Upper lobe of left lung (tissue), 6 donors: ENCODE results near the gene ILDR1. TPM values are rescaled to one million over a fixed set of nuclear protein-coding genes. Genes with fewer than 3 reads are reported as not detected.
A peak's percentile ranks its signal among the peaks of the same experiment; 100 is the strongest.

Source experiments
- ATAC-seq, 2 donors: fragments of 200-7000 bp; cut with Tn5 transposase; one replicate each; pipeline ENCODE4 v1.9.1; 2022; ENCODE audit warnings: mild to moderate bottlenecking in 2 of 2, moderate library complexity in 2 of 2; ENCODE audit not compliant: low FRiP score in 2 of 2
- DNase-seq, 2 donors: peaks; one replicate each; pipeline ENCODE4 v3.0.0-alpha.2; 2019 to 2020
- H3K27ac ChIP-seq, 4 donors: fragments of 200-600 bp; sonication (generic); one replicate each; pipeline ENCODE4 v1.5.1; 2016 to 2019
- H3K27me3 ChIP-seq, 4 donors: fragments of 200-600 bp; sonication (generic); one replicate each; pipeline ENCODE4 v1.5.1; 2017 to 2019
- H3K36me3 ChIP-seq, 4 donors: fragments of 200-600 bp; sonication (generic); one replicate each; pipeline ENCODE4 v1.5.1; 2016 to 2019
- H3K4me1 ChIP-seq, 4 donors: fragments of 200-600 bp; sonication (generic); one replicate each; pipeline ENCODE4 v1.5.1; 2018 to 2019
- H3K4me3 ChIP-seq, 4 donors: fragments of 200-600 bp; sonication (generic); one replicate each; pipeline ENCODE4 v1.5.1; 2017 to 2019; ENCODE audit warnings: mild to moderate bottlenecking in 2 of 4, moderate library complexity in 1 of 4
- H3K9me3 ChIP-seq, 4 donors: fragments of 200-600 bp; sonication (generic); one replicate each; pipeline ENCODE4 v1.5.1; 2018 to 2019
- EP300 ChIP-seq, 4 donors: sonication (generic); formaldehyde crosslinking; IDR thresholded peaks; one replicate each; pipeline ENCODE4 v1.5.1; 2017; ENCODE audit warnings: antibody characterized with exemption in 4 of 4, control low read depth in 2 of 4
- POLR2A ChIP-seq, 4 donors: fragments of 450-650 bp; IDR thresholded peaks; one replicate each; pipeline ENCODE4 v1.5.1; 2016 to 2017; ENCODE audit warnings: antibody characterized with exemption in 4 of 4, mild to moderate bottlenecking in 2 of 4
- POLR2AphosphoS5 ChIP-seq, 2 donors: sonication (generic); formaldehyde crosslinking; IDR thresholded peaks; one replicate each; pipeline ENCODE4 v1.5.1; 2017; ENCODE audit warnings: antibody characterized with exemption in 2 of 2
- WGBS, 2 donors: methylation state at CpG; one replicate each; pipeline ENCODE4 v1.1.5; 2017 to 2018; 5-methylcytosine and 5-hydroxymethylcytosine counted together
- total RNA-seq, 6 donors: library from RNA; depleted of rRNA in 4 of 6; stranded (reverse); fragments of >200 nt in 4 of 6; gene quantifications; one replicate each; pipeline versions ENCODE4 v1.1.0 to v1.2.1, GENCODE V29; 2016 to 2021
- TF ChIP-seq, protein P1 (sequence below), 6 experiments: fragments of 450-650 bp in 4 of 6; fragments of 200-600 bp in 2 of 6; sonication (generic) in 2 of 6; IDR thresholded peaks; one replicate each; pipeline ENCODE4 v1.5.1; 2016 to 2019; ENCODE audit warnings: antibody characterized with exemption in 6 of 6
- donor health status: DM: no; HTN: no; CAD: no; lungs with moderate emphysema.
- donor health status: DM: no; HTN: yes; CAD: no; lungs with severe emphysema.

The ILDR1 gene
- total RNA-seq, 6 donors from 2014 or later = 1.0 to 7.8 (median 6.4) TPM

DNA sequence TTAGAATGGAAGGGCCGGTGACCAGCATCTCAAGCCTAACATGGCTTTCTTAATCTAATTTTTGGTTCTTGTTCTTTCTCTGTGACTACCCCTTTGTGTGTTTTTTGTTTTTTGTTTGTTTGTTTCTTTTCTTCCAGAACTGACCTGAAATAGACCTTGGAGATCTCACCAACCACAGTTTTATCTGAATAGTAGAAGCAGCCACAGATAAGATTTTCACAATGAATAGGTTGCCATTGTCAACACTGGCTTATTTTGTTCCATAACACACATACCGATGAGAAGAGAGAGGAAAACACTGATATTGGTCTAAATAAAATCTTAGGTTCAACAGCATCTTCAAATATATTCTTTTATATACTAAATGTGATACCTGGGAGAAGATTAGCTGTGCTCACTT lies 11.5 kb downstream of the ILDR1 start:
- Histone ChIP-seq H3K4me3 (no peak overlapping the region), H3K27me3 (no peaks in the 10 kb centered on the region), H3K9me3 (no peaks in the 10 kb centered on the region), H3K27ac (no peak overlapping the region), H3K4me1 (peaks cover 0 to 3% (median 0%) of the 10 kb centered on the region in 4 donors), H3K36me3 (no peaks in the 10 kb centered on the region)
- 80 to 88% methylated on average over 2 of the region's 2 CpGs for WGBS, 2 donors
- no peak for ATAC-seq
- no peak for DNase-seq
- TF ChIP-seq EP300 (IDR thresholded peaks at IDR 0.05) (no peak), POLR2A (IDR thresholded peaks at IDR 0.05) (no peak), POLR2AphosphoS5 (IDR thresholded peaks at IDR 0.05) (no peak)
- TF ChIP-seq, protein P1, sequence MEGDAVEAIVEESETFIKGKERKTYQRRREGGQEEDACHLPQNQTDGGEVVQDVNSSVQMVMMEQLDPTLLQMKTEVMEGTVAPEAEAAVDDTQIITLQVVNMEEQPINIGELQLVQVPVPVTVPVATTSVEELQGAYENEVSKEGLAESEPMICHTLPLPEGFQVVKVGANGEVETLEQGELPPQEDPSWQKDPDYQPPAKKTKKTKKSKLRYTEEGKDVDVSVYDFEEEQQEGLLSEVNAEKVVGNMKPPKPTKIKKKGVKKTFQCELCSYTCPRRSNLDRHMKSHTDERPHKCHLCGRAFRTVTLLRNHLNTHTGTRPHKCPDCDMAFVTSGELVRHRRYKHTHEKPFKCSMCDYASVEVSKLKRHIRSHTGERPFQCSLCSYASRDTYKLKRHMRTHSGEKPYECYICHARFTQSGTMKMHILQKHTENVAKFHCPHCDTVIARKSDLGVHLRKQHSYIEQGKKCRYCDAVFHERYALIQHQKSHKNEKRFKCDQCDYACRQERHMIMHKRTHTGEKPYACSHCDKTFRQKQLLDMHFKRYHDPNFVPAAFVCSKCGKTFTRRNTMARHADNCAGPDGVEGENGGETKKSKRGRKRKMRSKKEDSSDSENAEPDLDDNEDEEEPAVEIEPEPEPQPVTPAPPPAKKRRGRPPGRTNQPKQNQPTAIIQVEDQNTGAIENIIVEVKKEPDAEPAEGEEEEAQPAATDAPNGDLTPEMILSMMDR (IDR thresholded peaks at IDR 0.05) = no peak

DNA sequence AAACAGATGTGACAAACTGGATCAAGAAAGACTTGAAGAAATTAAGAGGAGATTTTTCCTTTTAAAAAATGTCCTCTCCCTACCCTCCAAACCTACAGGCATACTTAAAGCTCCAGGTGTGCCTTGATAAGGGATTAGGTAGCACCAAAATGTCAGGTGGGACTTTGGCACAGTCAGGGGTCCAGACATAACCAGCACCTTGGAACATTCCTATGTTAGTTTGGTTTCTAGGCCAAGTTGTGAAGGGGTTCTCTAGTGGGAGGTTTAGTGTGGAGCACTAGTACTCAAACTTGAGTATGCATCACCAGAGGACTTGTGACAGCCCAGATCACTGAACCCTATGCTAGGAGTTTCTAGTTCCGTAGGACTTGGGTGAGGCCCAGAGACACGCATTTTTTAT lies 13.9 kb downstream of the ILDR1 start:
- TF ChIP-seq POLR2A (IDR thresholded peaks at IDR 0.05) (no peak), POLR2AphosphoS5 (IDR thresholded peaks at IDR 0.05) (no peak), EP300 (IDR thresholded peaks at IDR 0.05) (no peak)
- TF ChIP-seq, protein P1 (IDR thresholded peaks at IDR 0.05) = no peak
- WGBS, 2 donors = 75 to 89% methylated on average over 2 of the region's 2 CpGs
- no peak overlapping the region for H3K4me3 ChIP-seq
- no peak overlapping the region for H3K27ac ChIP-seq
- H3K27me3 ChIP-seq = no peaks in the 10 kb centered on the region
- H3K9me3 ChIP-seq = no peaks in the 10 kb centered on the region
- no peaks in the 10 kb centered on the region for H3K36me3 ChIP-seq
- DNase-seq (no peak), ATAC-seq (no peak)
- H3K4me1 ChIP-seq = peaks cover 0 to 8% (median under 1%) of the 10 kb centered on the region in 4 donors

DNA sequence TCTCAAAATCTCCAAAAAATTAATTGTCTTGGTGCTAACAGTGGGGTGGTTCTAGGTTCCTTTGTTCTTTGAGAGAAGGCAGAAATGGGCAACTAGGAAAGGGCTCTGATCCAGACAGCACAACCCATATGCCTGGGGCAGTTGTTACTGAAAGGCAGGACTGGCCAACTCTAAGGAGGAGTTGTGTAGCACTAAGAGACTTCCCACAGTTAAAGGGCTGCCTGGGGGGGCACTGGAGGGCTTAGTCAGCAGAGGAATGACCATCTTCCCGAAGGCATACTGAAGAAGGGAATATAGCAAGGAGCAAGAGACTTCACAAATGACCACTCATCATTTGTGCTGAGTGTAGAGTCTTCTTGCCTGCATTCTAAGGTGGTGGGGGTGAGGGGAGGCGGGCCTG lies 15.8 kb downstream of the ILDR1 start:
- Histone ChIP-seq H3K36me3 (no peaks in the 10 kb centered on the region), H3K27me3 (no peaks in the 10 kb centered on the region), H3K9me3 (no peaks in the 10 kb centered on the region), H3K4me3 (no peak overlapping the region), H3K4me1 (peaks cover 0 to 8% (median 4%) of the 10 kb centered on the region in 4 donors), H3K27ac (no peak overlapping the region)
- 90 to 95% methylated on average over 2 of the region's 2 CpGs for WGBS, 2 donors
- TF ChIP-seq EP300 (IDR thresholded peaks at IDR 0.05) (no peak), POLR2AphosphoS5 (IDR thresholded peaks at IDR 0.05) (no peak), POLR2A (IDR thresholded peaks at IDR 0.05) (no peak)
- TF ChIP-seq, protein P1 (IDR thresholded peaks at IDR 0.05) = no peak
- DNase-seq (no peak), ATAC-seq (no peak)

DNA sequence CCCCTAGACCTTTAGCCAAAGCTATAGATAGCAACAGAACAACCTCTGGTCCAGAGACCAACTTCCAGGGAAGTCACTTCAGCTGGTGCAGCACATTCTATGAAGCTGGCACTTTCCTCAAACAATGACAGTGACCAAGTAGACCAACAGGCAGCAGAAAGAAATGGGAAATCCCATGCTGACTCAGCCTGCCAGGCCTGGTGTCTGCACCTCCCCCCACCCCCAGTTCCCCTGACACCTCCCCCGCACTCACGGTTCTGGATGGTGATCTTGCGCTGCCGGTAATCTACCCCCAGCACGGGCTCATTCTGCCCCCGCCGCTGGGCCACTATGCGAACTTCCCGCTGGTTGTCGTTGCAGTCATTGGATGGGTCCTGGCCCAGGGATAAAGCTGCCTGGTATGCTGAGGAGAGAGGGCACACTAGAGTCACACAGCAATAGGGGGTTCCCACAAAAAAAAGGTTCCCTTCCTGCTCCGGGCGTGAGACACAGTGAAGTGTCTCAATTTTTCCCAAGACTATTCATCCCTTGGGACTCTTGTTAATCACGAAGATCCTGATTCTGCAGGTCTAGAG lies 17.0 kb downstream of the ILDR1 start:
- Histone ChIP-seq H3K27ac (no peak overlapping the region), H3K27me3 (no peaks in the 10 kb centered on the region), H3K4me3 (no peak overlapping the region), H3K36me3 (no peaks in the 10 kb centered on the region), H3K4me1 (peaks cover 0 to 8% (median 4%) of the 10 kb centered on the region in 4 donors), H3K9me3 (no peaks in the 10 kb centered on the region)
- WGBS, 2 donors = 77 to 82% methylated on average over 13 of the region's 13 CpGs
- ATAC-seq (no peak), DNase-seq (peak; percentile 33 to 52)
- TF ChIP-seq, protein P1 (IDR thresholded peaks at IDR 0.05) = no peak
- TF ChIP-seq EP300 (IDR thresholded peaks at IDR 0.05) (no peak), POLR2AphosphoS5 (IDR thresholded peaks at IDR 0.05) (no peak), POLR2A (IDR thresholded peaks at IDR 0.05) (no peak)

DNA sequence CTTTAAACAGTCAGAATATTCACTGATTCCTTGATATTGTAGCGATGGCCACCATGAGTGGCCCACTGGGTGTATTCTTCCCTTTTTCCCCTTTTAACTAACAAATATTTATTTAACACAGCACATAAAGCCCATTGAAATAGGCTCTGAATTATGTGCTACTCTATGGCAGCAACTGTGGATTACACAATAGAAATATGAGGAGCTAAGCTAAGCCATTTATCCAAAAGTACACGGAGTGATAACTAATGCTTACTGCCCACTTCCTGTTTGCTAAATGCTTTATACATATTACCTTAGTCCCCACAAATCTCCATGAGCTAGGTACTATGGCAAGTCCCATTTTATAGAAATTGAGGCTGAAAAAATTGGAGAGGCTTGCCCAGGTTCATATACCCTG lies 17.9 kb downstream of the ILDR1 start:
- DNase-seq (no peak), ATAC-seq (no peak)
- H3K27ac ChIP-seq = peak overlapping the region in 1 of 4 donors; percentile 30
- peaks cover 0 to 8% (median 4%) of the 10 kb centered on the region in 4 donors for H3K4me1 ChIP-seq
- H3K27me3 ChIP-seq = no peaks in the 10 kb centered on the region
- H3K9me3 ChIP-seq = no peaks in the 10 kb centered on the region
- H3K36me3 ChIP-seq = no peaks in the 10 kb centered on the region
- TF ChIP-seq POLR2A (IDR thresholded peaks at IDR 0.05) (no peak), EP300 (IDR thresholded peaks at IDR 0.05) (no peak), POLR2AphosphoS5 (IDR thresholded peaks at IDR 0.05) (no peak)
- TF ChIP-seq, protein P1 (IDR thresholded peaks at IDR 0.05) = no peak
- no peak overlapping the region for H3K4me3 ChIP-seq
- WGBS, 2 donors = 43 to 47% methylated on average over 2 of the region's 2 CpGs
